Keratinocyte (primary cell): ENCODE results near the gene BNC2. TPM values are rescaled to one million over a fixed set of nuclear protein-coding genes. Genes with fewer than 3 reads are reported as not detected.
A peak's percentile ranks its signal among the peaks of the same experiment; 100 is the strongest.

Experiments used
- DNase-seq: peaks from one replicate; pipeline ENCODE4 v3.0.0-alpha.2; 2011; ENCODE audit warnings: low read depth, missing footprints, low spot score
- FAIRE-seq: peaks from 2 replicates; lab custom pipeline; 2011; peaks lifted over from hg19 to GRCh38; lab: Jason Lieb, UNC
- H2AFZ ChIP-seq: 2 replicates; pipeline ENCODE4 v1.6.0; 2012; ENCODE audit warnings: low read length, control low read depth, inconsistent platforms; ENCODE audit not compliant: control insufficient read depth
- H3K27ac ChIP-seq: 2 replicates; pipeline ENCODE4 v1.5.1; 2011; ENCODE audit warnings: low read length; ENCODE audit not compliant: control insufficient read depth, insufficient read depth
- H3K27me3 ChIP-seq: 3 replicates; pipeline ENCODE4 v1.6.0; 2011; ENCODE audit warnings: low read length; ENCODE audit not compliant: control insufficient read depth, insufficient read depth; ENCODE audit errors: extremely low read depth
- H3K36me3 ChIP-seq, 2 experiments: 2 replicates in 1 of 2; 3 replicates in 1 of 2; pipeline ENCODE4 v1.5.1; 2011; ENCODE audit warnings: low read length in 2 of 2, mild to moderate bottlenecking in 1 of 2; ENCODE audit not compliant: control insufficient read depth in 2 of 2, insufficient read depth in 2 of 2; ENCODE audit errors: extremely low read depth in 1 of 2
- H3K4me1 ChIP-seq: 3 replicates; pipeline ENCODE4 v1.5.1; 2011; ENCODE audit warnings: low read length; ENCODE audit not compliant: control insufficient read depth, insufficient read depth; ENCODE audit errors: extremely low read depth
- H3K4me2 ChIP-seq: 3 replicates; pipeline ENCODE4 v1.6.0; 2011; ENCODE audit warnings: low read depth, low read length; ENCODE audit not compliant: control insufficient read depth, insufficient read depth; ENCODE audit errors: extremely low read depth
- H3K4me3 ChIP-seq, 3 experiments: fragments of 200-600 bp in 1 of 3; sonication (generic) in 1 of 3; 2 replicates in 2 of 3; 3 replicates in 1 of 3; pipeline ENCODE4 v1.5.1; 2011 to 2016; ENCODE audit warnings: low read length in 3 of 3, mild to moderate bottlenecking in 3 of 3, control low read depth in 2 of 3, inconsistent platforms in 1 of 3, low read depth in 1 of 3, mixed read lengths in 1 of 3, mixed run types in 1 of 3, moderate library complexity in 1 of 3; ENCODE audit not compliant: control insufficient read depth in 2 of 3, insufficient read depth in 2 of 3; ENCODE audit errors: extremely low read depth in 1 of 3
- H3K79me2 ChIP-seq: 2 replicates; pipeline ENCODE4 v1.6.0; 2012; ENCODE audit warnings: low read length; ENCODE audit not compliant: control insufficient read depth, insufficient read depth
- H3K9ac ChIP-seq: 3 replicates; pipeline ENCODE4 v1.6.0; 2011; ENCODE audit warnings: low read length; ENCODE audit not compliant: control insufficient read depth, insufficient read depth; ENCODE audit errors: extremely low read depth
- H3K9me1 ChIP-seq: 3 replicates; pipeline ENCODE4 v1.6.0; 2011; ENCODE audit warnings: low read length; ENCODE audit not compliant: control insufficient read depth, insufficient read depth; ENCODE audit errors: extremely low read depth
- H3K9me3 ChIP-seq: 2 replicates; pipeline ENCODE4 v1.5.1; 2012; ENCODE audit warnings: low read depth, low read length; ENCODE audit not compliant: control insufficient read depth
- H4K20me1 ChIP-seq: 3 replicates; pipeline ENCODE4 v1.6.0; 2011; ENCODE audit warnings: low read length; ENCODE audit not compliant: control insufficient read depth, insufficient read depth; ENCODE audit errors: extremely low read depth
- EZH2 ChIP-seq: IDR thresholded peaks from one replicate; pipeline ENCODE4 v1.6.1; 2012; ENCODE audit warnings: inconsistent platforms, mild to moderate bottlenecking, low read length, moderate library complexity
- dilution Hi-C: fragments of 300-500 bp; cut with MboI; formaldehyde crosslinking; loops from one replicate; pipeline ENCODE4 v1.7.0; 2020; ENCODE audit warnings: low sequenced_read_pairs; ENCODE audit not compliant: extremely low pct_ligation_motif_present
- polyA plus RNA-seq, 5 experiments: library from polyadenylated mRNA; depleted of rRNA in 3 of 5; stranded (reverse) in 3 of 5; stranded (forward) in 1 of 5; unstranded in 1 of 5; fragments of >200 nt; gene quantifications; 1 replicate in 1 of 5; 2 replicates in 3 of 5; 3 replicates in 1 of 5; pipeline versions ENCODE4 v1.2.1 to v1.2.3, GENCODE V29; 2011 to 2012; ENCODE audit warnings: missing spikeins in 2 of 5, low read depth in 1 of 5, low replicate concordance in 1 of 5
- TF ChIP-seq, protein P1 (sequence below), 3 experiments: IDR thresholded peaks in 1 of 3; conservative IDR thresholded peaks in 1 of 3; optimal IDR thresholded peaks in 1 of 3; 2 replicates in 2 of 3; 3 replicates in 1 of 3; pipeline versions ENCODE3 to v1.5.1; 2011; ENCODE audit warnings: low read length in 3 of 3, mild to moderate bottlenecking in 3 of 3, moderate library complexity in 2 of 3, control low read depth in 1 of 3, inconsistent platforms in 1 of 3; ENCODE audit not compliant: insufficient read depth in 2 of 3; ENCODE audit errors: extremely low read depth in 1 of 3

Gene BNC2
- polyA plus RNA-seq, 1 donor (not counting 4 experiments of a cell fraction or from before 2014, with no cell fraction given): 1.1 TPM

GRCh38 chr9:16426716-16427115 lies 443.8 kb downstream of the BNC2 start:
- no peaks in the 10 kb centered on the region for H4K20me1 ChIP-seq
- no peak overlapping the region for H3K4me3 ChIP-seq
- dilution Hi-C loops: no loop called here
- H3K4me2 ChIP-seq: no peak overlapping the region
- no peak overlapping the region for H3K9ac ChIP-seq
- H3K27ac ChIP-seq: no peak overlapping the region
- H3K9me3 ChIP-seq: no peaks in the 10 kb centered on the region
- TF ChIP-seq, protein P1, sequence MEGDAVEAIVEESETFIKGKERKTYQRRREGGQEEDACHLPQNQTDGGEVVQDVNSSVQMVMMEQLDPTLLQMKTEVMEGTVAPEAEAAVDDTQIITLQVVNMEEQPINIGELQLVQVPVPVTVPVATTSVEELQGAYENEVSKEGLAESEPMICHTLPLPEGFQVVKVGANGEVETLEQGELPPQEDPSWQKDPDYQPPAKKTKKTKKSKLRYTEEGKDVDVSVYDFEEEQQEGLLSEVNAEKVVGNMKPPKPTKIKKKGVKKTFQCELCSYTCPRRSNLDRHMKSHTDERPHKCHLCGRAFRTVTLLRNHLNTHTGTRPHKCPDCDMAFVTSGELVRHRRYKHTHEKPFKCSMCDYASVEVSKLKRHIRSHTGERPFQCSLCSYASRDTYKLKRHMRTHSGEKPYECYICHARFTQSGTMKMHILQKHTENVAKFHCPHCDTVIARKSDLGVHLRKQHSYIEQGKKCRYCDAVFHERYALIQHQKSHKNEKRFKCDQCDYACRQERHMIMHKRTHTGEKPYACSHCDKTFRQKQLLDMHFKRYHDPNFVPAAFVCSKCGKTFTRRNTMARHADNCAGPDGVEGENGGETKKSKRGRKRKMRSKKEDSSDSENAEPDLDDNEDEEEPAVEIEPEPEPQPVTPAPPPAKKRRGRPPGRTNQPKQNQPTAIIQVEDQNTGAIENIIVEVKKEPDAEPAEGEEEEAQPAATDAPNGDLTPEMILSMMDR (optimal IDR thresholded peaks at IDR 0.05 in 1 of 3, IDR thresholded peaks at IDR 0.05 in 1 of 3, conservative IDR thresholded peaks at IDR 0.05 in 1 of 3; ENCODE audit: extremely low read depth in 1 of 3, insufficient read depth in 2 of 3, low read length in 3 of 3): no peak
- no peaks in the 10 kb centered on the region for H3K9me1 ChIP-seq
- H3K27me3 ChIP-seq: no peaks in the 10 kb centered on the region
- H3K79me2 ChIP-seq: no peaks in the 10 kb centered on the region
- H2AFZ ChIP-seq: no peak overlapping the region
- FAIRE-seq (peak; percentile 65), DNase-seq (peak; percentile 23)
- peaks cover 21% of the 10 kb centered on the region for H3K4me1 ChIP-seq
- no peaks in the 10 kb centered on the region for H3K36me3 ChIP-seq

GRCh38 chr9:16425562-16426231 lies 444.8 kb downstream of the BNC2 start:
- no peak overlapping the region for H3K27ac ChIP-seq
- FAIRE-seq (peak; percentile 80), DNase-seq (peak; percentile 15)
- peak overlapping the region; percentile 32 for H2AFZ ChIP-seq
- H4K20me1 ChIP-seq: no peaks in the 10 kb centered on the region
- H3K4me3 ChIP-seq: no peak overlapping the region
- H3K36me3 ChIP-seq: no peaks in the 10 kb centered on the region
- H3K9me1 ChIP-seq: no peaks in the 10 kb centered on the region
- dilution Hi-C loops: no loop called here
- H3K4me2 ChIP-seq: peak overlapping the region; percentile 61
- H3K4me1 ChIP-seq: peaks cover 21% of the 10 kb centered on the region
- H3K9ac ChIP-seq: no peak overlapping the region
- no peaks in the 10 kb centered on the region for H3K79me2 ChIP-seq
- H3K27me3 ChIP-seq: no peaks in the 10 kb centered on the region
- H3K9me3 ChIP-seq: no peaks in the 10 kb centered on the region
- TF ChIP-seq, protein P1 (optimal IDR thresholded peaks at IDR 0.05 in 1 of 3, IDR thresholded peaks at IDR 0.05 in 1 of 3, conservative IDR thresholded peaks at IDR 0.05 in 1 of 3; ENCODE audit: extremely low read depth in 1 of 3, insufficient read depth in 2 of 3, low read length in 3 of 3): no peak
- no peak for TF ChIP-seq EZH2
